Activated naive CD4-positive, alpha-beta T cell treated with anti-CD3 and anti-CD28 coated beads, Interleukin-2, amount 50 U/mL, for 24 hours (primary cell): ENCODE data around the gene TUBA1B.

ENCODE experiments used
- H3K27ac Mint-ChIP-seq: one replicate; pipeline ENCODE4 v1.8.0; 2021; ENCODE audit warnings: mild to moderate bottlenecking, mixed read lengths
- H3K27me3 Mint-ChIP-seq: one replicate; pipeline ENCODE4 v1.8.0; 2021; ENCODE audit warnings: mixed read lengths
- H3K36me3 Mint-ChIP-seq: one replicate; pipeline ENCODE4 v1.8.0; 2021; ENCODE audit warnings: mixed read lengths
- H3K4me1 Mint-ChIP-seq: one replicate; pipeline ENCODE4 v1.8.0; 2021; ENCODE audit warnings: mixed read lengths
- H3K4me3 Mint-ChIP-seq: one replicate; pipeline ENCODE4 v1.8.0; 2021; ENCODE audit warnings: mild to moderate bottlenecking, mixed read lengths
- H3K9me3 Mint-ChIP-seq: one replicate; pipeline ENCODE4 v1.8.0; 2021; ENCODE audit warnings: mixed read lengths

The TUBA1B gene

DNA sequence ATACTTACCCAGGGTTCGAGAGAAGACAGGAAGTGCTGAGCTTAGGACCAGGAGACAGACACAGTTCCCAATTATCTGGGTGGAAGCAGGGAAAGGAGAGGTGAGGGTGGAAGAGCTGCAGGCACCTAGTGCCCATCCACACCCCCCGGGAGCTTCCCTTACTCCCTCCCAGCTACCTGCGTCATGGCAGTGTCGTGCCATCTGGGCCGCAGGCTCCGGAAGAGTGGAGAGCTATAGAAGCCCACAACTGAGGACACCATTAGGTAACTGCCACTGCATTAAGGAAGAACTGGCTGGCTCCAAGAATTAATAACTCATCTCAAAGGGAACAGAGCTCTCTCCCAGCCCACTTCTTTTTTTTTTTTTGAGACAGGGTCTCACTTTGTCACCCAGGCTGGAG lies 30.8 kb downstream of the TUBA1B start:
- Mint-ChIP-seq H3K4me3 (no peak overlapping the region), H3K36me3 (peaks cover 3% of the 10 kb centered on the region), H3K4me1 (peaks cover 2% of the 10 kb centered on the region), H3K27ac (no peak overlapping the region), H3K27me3 (no peaks in the 10 kb centered on the region), H3K9me3 (no peaks in the 10 kb centered on the region)

- no peak overlapping the region for H3K27ac Mint-ChIP-seq
These were observed 32.5 kb downstream of the TUBA1B start for GRCh38 chr12:49098703-49099102.

DNA sequence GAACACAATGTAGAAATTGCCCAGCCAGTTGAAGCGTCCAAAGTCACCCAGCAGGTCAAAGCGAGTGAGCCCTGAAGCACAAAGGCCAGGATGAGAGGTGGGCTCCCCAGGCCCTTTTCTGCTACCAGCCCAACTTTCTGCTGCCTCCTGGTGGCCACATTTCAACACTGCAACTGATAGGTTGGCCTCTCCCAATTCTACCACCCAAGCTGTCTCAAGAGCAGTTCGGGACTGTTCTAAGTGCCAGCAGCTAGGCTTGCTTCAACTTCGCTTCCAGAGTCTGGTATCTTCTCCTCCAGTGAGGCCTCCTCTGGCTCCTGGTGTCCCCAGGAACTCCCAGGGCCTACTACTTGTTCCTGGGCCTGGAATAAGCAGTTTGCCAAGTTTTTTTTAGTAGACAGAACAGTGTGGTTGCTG lies 33.2 kb downstream of the TUBA1B start:
- Mint-ChIP-seq H3K4me3 (no peak overlapping the region), H3K36me3 (peaks cover 3% of the 10 kb centered on the region)

More at GRCh38 chr12:49098703-49099102, 32.5 kb downstream of the TUBA1B start:
- no peaks in the 10 kb centered on the region for H3K9me3 Mint-ChIP-seq
- peaks cover 12% of the 10 kb centered on the region for H3K4me1 Mint-ChIP-seq
- peaks cover 7% of the 10 kb centered on the region for H3K27me3 Mint-ChIP-seq
- peaks cover 3% of the 10 kb centered on the region for H3K36me3 Mint-ChIP-seq
- H3K4me3 Mint-ChIP-seq: no peak overlapping the region

GRCh38 chr12:49097381-49097780 lies 33.8 kb downstream of the TUBA1B start:
- H3K4me1 Mint-ChIP-seq: peaks cover 19% of the 10 kb centered on the region
- no peak overlapping the region for H3K27ac Mint-ChIP-seq
- peaks cover 13% of the 10 kb centered on the region for H3K27me3 Mint-ChIP-seq
- peaks cover 3% of the 10 kb centered on the region for H3K36me3 Mint-ChIP-seq
- no peak overlapping the region for H3K4me3 Mint-ChIP-seq
- no peaks in the 10 kb centered on the region for H3K9me3 Mint-ChIP-seq

More for the DNA sequence above, 33.2 kb downstream of the TUBA1B start:
- H3K27ac Mint-ChIP-seq: peak overlapping the region; percentile 30
- peaks cover 10% of the 10 kb centered on the region for H3K27me3 Mint-ChIP-seq
- H3K4me1 Mint-ChIP-seq: peaks cover 16% of the 10 kb centered on the region
- H3K9me3 Mint-ChIP-seq: no peaks in the 10 kb centered on the region

DNA sequence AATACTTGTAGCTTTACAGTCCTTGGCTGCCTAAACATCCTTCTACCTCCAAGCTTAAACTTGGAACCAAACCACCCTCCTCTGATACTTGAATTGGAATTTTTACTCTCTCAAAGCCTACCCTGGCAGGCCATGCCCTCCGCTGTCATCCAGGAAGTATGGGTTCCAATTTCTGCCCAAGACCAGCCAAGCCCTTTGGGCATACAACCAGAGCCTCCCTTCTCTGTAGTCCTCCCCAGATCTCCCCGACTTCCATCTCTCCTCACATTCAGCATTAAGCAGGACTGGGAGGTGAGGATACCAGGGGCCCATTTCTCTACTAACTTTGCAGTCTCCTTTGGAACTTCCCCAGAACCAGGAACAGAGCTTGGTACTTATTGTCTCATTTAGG lies 36.2 kb downstream of the TUBA1B start:
- Mint-ChIP-seq H3K4me1 (peaks cover 36% of the 10 kb centered on the region), H3K27ac (no peak overlapping the region), H3K27me3 (peaks cover 30% of the 10 kb centered on the region), H3K36me3 (peaks cover 3% of the 10 kb centered on the region), H3K4me3 (no peak overlapping the region), H3K9me3 (no peaks in the 10 kb centered on the region)

GRCh38 chr12:49094160-49094974 lies 36.8 kb downstream of the TUBA1B start, which contains the start of gene DHH:
DHH (minus strand) TSS chr12:49094801; CDS start chr12:49094512, 289 bp downstream.
- Mint-ChIP-seq H3K4me1 (peaks cover 40% of the 10 kb centered on the region), H3K4me3 (peak within 1 kb of the TSS; percentile 19), H3K27ac (peak within 1 kb of the TSS; percentile 4), H3K27me3 (peaks cover 30% of the 10 kb centered on the region), H3K36me3 (peaks cover 3% of the 10 kb centered on the region), H3K9me3 (no peaks in the 10 kb centered on the region)

DNA sequence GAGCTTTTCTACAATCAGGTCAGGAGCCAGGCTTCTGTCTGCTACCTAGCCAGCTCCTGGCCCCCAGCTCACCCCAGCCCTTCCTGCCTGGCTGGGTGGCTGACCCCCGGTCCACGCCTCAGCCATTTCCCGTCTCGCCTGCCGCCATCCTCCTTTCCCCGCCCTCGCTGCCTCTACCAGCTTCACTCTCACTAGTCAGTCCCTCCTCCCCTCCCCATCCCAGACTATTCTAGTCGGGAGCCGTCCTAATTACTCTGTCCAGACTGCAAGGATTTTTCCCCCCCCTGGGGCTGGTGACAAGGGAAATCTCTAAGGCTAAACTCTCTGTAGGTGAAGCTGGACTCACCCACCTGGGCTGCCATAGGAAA lies 37.4 kb downstream of the TUBA1B start:
- Mint-ChIP-seq H3K27ac (peak overlapping the region; percentile 4), H3K36me3 (peaks cover 3% of the 10 kb centered on the region), H3K9me3 (no peaks in the 10 kb centered on the region), H3K27me3 (peaks cover 33% of the 10 kb centered on the region), H3K4me3 (peak overlapping the region; percentile 19), H3K4me1 (peaks cover 40% of the 10 kb centered on the region)

DNA sequence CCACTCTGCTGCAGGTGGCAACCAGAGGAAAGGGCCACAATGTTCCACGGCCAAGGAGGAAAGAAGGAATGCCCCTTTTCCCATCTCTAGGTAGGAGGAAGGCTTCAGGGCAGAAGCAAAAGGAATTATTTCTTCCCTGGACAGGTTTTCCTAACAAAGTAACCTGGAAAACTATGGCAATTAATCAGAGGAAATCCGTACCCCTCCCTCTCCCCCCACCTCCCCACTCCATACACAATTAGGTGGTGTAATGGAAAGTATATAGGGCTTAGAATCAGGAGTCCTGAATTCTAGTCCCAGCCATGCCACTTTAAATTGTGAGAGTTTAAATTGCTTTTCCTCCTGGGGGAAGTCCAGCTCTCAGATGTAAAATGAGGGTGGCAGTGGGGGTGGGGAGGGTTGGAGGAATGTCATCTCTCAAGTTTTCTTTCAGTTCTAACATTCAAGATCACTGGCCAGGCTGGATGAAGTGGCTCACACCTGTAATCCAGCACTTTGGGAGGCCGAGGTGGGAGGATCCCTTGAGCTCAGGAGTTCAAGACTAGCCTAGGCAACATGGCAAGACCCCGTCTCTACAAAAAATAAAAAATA lies 38.3 kb downstream of the TUBA1B start:
- Mint-ChIP-seq H3K36me3 (peaks cover 3% of the 10 kb centered on the region), H3K4me3 (peak overlapping the region; percentile 30), H3K27me3 (peaks cover 38% of the 10 kb centered on the region), H3K9me3 (no peaks in the 10 kb centered on the region), H3K4me1 (peaks cover 47% of the 10 kb centered on the region), H3K27ac (peak overlapping the region; percentile 46)

DNA sequence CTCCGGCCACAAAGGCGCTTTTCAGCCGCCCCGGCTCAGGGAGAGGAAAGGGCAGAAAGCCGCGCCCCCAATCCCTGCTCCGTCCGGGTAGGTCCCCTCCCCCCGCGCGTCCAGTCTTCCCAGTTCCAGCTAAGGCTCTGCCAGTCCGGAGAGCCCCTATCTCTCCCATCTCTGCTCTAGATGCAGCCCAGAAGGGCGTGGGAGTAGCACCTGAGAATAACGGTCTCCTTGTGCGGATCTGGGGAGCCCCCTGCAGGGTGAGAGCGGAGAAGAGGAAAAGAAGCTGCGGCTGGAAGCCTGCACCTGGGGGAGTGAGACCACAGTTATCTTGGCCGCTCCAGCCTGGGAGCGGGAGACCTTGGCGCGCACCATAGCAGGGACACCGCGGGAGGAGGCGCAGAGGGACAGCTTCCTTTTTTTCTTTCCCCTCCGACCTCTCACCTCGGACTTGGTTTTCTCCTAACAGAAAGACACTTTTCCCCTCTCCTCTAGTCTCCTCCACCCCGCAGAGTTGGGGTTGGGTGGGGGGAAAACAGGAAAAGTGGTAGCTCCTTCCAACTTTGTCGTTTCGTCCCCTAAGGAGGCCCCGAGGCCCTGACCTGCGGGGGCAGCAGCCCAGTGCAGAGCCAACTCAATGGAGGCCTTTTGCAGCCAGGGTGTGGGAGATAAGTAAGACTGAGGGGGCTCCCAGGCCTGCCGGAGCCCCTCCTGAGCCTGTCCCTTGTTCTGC lies 38.9 kb downstream of the TUBA1B start:
- peaks cover 49% of the 10 kb centered on the region for H3K4me1 Mint-ChIP-seq
- peak overlapping the region; percentile 46 for H3K27ac Mint-ChIP-seq

DNA sequence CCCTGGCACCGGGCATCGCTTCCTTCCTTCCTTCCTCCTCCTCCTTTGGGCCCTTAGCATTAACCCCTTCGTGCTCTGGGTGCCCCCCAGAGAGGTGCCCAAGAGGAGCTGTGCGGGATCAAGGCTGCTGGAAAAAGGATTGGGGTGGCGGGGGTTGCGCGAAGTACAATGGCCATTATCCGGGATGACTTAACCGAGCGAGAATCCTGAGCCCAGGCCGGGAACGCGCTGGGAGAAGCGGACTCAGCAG lies 39.4 kb downstream of the TUBA1B start:
- H3K36me3 Mint-ChIP-seq: peaks cover 3% of the 10 kb centered on the region
- peaks cover 38% of the 10 kb centered on the region for H3K27me3 Mint-ChIP-seq
- no peak overlapping the region for H3K27ac Mint-ChIP-seq
- H3K9me3 Mint-ChIP-seq: no peaks in the 10 kb centered on the region
- no peak overlapping the region for H3K4me3 Mint-ChIP-seq
- H3K4me1 Mint-ChIP-seq: peaks cover 49% of the 10 kb centered on the region

More for the DNA sequence above, 38.9 kb downstream of the TUBA1B start:
- Mint-ChIP-seq H3K27me3 (peaks cover 38% of the 10 kb centered on the region), H3K4me3 (peak overlapping the region; percentile 42), H3K36me3 (peaks cover 3% of the 10 kb centered on the region), H3K9me3 (no peaks in the 10 kb centered on the region)

GRCh38 chr12:49091056-49091835 lies 39.9 kb downstream of the TUBA1B start:
- peaks cover 38% of the 10 kb centered on the region for H3K27me3 Mint-ChIP-seq
- no peaks in the 10 kb centered on the region for H3K36me3 Mint-ChIP-seq
- no peak overlapping the region for H3K27ac Mint-ChIP-seq
- H3K9me3 Mint-ChIP-seq: no peaks in the 10 kb centered on the region
- peaks cover 49% of the 10 kb centered on the region for H3K4me1 Mint-ChIP-seq
- peak overlapping the region; percentile 72 for H3K4me3 Mint-ChIP-seq

GRCh38 chr12:49089821-49090773 lies 41.1 kb downstream of the TUBA1B start:
- H3K27me3 Mint-ChIP-seq: peaks cover 38% of the 10 kb centered on the region
- peak overlapping the region; percentile 80 for H3K4me3 Mint-ChIP-seq
- peaks cover 44% of the 10 kb centered on the region for H3K4me1 Mint-ChIP-seq
- H3K27ac Mint-ChIP-seq: no peak overlapping the region
- H3K9me3 Mint-ChIP-seq: no peaks in the 10 kb centered on the region
- no peaks in the 10 kb centered on the region for H3K36me3 Mint-ChIP-seq

GRCh38 chr12:49088932-49089330 lies 42.3 kb downstream of the TUBA1B start:
- Mint-ChIP-seq H3K4me3 (peak overlapping the region; percentile 26), H3K4me1 (peaks cover 39% of the 10 kb centered on the region), H3K27ac (no peak overlapping the region)

DNA sequence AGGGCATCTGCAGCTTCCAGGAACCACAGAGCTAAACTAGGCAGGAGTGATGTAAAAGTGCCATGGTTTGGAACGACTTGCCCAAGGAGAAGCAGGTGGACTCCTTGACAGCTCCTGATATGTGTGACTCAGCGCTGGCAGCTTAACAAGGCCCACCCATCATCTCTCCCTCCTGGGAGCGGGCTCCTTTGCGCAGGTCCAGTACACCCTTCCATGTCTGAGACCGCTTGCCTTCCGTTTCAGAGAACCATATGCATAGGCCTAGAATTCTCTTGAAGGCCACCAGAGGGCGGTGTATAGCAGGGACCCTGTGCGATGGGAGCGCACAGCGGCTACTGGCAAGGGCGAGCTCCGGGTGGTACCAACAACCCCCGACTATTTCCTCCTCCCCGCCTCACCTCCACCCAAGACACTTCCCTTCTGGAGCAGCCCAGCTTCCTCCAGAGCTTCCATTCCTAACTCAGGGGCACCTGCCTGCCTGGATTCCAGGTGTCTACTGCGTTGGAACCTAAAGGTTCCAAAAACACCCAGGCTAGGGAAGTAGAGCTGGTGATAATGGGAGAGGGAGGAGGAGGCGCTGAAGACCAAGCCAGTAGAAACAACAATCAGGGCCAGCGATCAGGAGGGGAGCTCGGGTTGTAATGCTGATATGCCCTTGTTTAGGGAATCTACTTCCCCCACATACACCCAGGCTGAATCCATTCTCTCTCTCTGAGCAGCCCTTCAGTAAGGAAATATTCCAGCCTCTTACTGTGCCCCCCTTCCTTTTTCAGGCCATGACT lies 42.9 kb downstream of the TUBA1B start:
- no peaks in the 10 kb centered on the region for H3K9me3 Mint-ChIP-seq
- no peak overlapping the region for H3K27ac Mint-ChIP-seq
- H3K4me1 Mint-ChIP-seq: peaks cover 34% of the 10 kb centered on the region
- no peaks in the 10 kb centered on the region for H3K36me3 Mint-ChIP-seq
- peaks cover 29% of the 10 kb centered on the region for H3K27me3 Mint-ChIP-seq
- peak overlapping the region; percentile 23 for H3K4me3 Mint-ChIP-seq

More at GRCh38 chr12:49088932-49089330, 42.3 kb downstream of the TUBA1B start:
- H3K9me3 Mint-ChIP-seq: no peaks in the 10 kb centered on the region
- peaks cover 34% of the 10 kb centered on the region for H3K27me3 Mint-ChIP-seq
- no peaks in the 10 kb centered on the region for H3K36me3 Mint-ChIP-seq
